GM21529 (cell line): ENCODE results near the gene UBE2H.

Experiments used
- ATAC-seq: cut with Tn5 transposase; IDR thresholded peaks from one replicate; pipeline ENCODE4 v1.9.1; 2021; ENCODE audit not compliant: unreplicated experiment

The UBE2H gene

GRCh38 chr7:129789652-129790051 is 163.1 kb downstream of the UBE2H start:
- no peak for ATAC-seq

- ATAC-seq = no peak
Measured at GRCh38 chr7:129789000-129789399, 163.8 kb downstream of the UBE2H start.

- ATAC-seq = no peak
Measured at GRCh38 chr7:129786825-129787563, 165.8 kb downstream of the UBE2H start.

GRCh38 chr7:129785685-129786514 is 166.9 kb downstream of the UBE2H start:
- no peak for ATAC-seq

GRCh38 chr7:129784783-129785684 is 167.7 kb downstream of the UBE2H start:
- no peak for ATAC-seq

- no peak for ATAC-seq
Measured at GRCh38 chr7:129784437-129784782, 168.3 kb downstream of the UBE2H start.

GRCh38 chr7:129783584-129783919 is 169.2 kb downstream of the UBE2H start:
- no peak for ATAC-seq

GRCh38 chr7:129782818-129783583 is 169.8 kb downstream of the UBE2H start:
- no peak for ATAC-seq

- no peak for ATAC-seq
Measured at GRCh38 chr7:129781928-129782817, 170.6 kb downstream of the UBE2H start.

- no peak for ATAC-seq
Measured at GRCh38 chr7:129780974-129781927, 171.5 kb downstream of the UBE2H start.
